ENCODE data around the gene OVAAL. TPM values are rescaled to one million over a fixed set of nuclear protein-coding genes. Genes with fewer than 3 reads are reported as not detected.

OVAAL gene
- total and polyA plus RNA-seq, 2 of the 4 experiments (the other 2 are of a cell fraction): not detected

DNA sequence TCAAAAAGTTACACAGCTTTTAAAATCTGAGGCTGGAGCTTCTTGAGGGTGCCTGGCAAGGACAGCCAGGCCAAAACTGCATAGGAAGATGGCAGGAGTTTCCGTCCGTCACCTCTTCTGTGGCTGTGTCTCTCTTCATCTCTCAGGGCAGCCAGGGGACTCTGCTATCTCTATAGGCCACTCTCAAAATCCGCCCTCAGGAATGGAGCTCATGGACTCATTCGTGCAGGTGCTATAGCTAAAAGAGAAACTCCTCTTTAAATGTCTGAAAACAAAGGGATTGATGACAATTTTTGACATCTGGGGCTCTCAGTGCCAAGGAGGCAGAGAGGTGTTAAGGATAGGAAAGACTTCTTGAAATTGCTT is 27.2 kb downstream of the OVAAL start:
- Histone ChIP-seq H3K9me1 (ENCODE audit: insufficient read depth, low read length) (0 out of 2 replicates have a peak, but pooled peaks cover 7% of the 10 kb centered on the region), H4K8ac (ENCODE audit: low read depth in 2 of 2, low read length in 2 of 2) (peak overlapping the region in 1 of 2 experiments; percentile 83; a peak in 2 of 4 replicates), H2BK5ac (ENCODE audit: low read depth, low read length, poor library complexity, severe bottlenecking) (peak overlapping the region; percentile 51), H3K4me1 (ENCODE audit: control insufficient read depth, insufficient read depth, low read length) (peaks cover 17% of the 10 kb centered on the region), H3K4me2 (ENCODE audit: low read depth, low read length) (no peak overlapping the region), H4K91ac (ENCODE audit: insufficient read depth, low read depth, low read length) (peak overlapping the region; percentile 45), H3K36me3 (ENCODE audit: control insufficient read depth, insufficient read depth, low read length) (no peaks in the 10 kb centered on the region), H3K14ac (replicated peaks; ENCODE audit: low read depth, low read length) (peak overlapping the region; percentile 51; the same call in 1 of the 2 replicates), H4K20me1 (ENCODE audit: insufficient read depth, low read length) (no peaks in the 10 kb centered on the region), H3K18ac (ENCODE audit: low read depth, low read length) (peak overlapping the region; percentile 83), H2BK120ac (ENCODE audit: low read depth, low read length) (peak overlapping the region; percentile 70), H3K27ac (ENCODE audit: insufficient read depth, low read length) (peak overlapping the region; percentile 45; the same call in 1 of the 2 replicates), H3K9me3 (ENCODE audit: control insufficient read depth, insufficient read depth, low read length) (no peaks in the 10 kb centered on the region), H3K23ac (ENCODE audit: low read depth, low read length) (0 out of 2 replicates have a peak overlapping the region, but pooled peaks have one; percentile 35), H2AFZ (replicated peaks; ENCODE audit: low read length, poor library complexity) (peak overlapping the region; percentile 63), H3K27me3 (ENCODE audit: control insufficient read depth, insufficient read depth, low read length) (no peaks in the 10 kb centered on the region), H3K4me3 (ENCODE audit: insufficient read depth, low read depth, low read length) (no peak overlapping the region), H2BK15ac (ENCODE audit: low read depth, low read length) (peak overlapping the region; percentile 43; the same call in 2 of the 3 replicates), H2AK9ac (replicated peaks; ENCODE audit: low read depth, low read length, poor library complexity) (no peak overlapping the region), H3K56ac (ENCODE audit: extremely low read depth, insufficient read depth, low read length) (no peak overlapping the region; the same call in 1 of the 2 replicates), H2BK20ac (ENCODE audit: low read depth, low read length) (peak overlapping the region; percentile 53), H3K9ac (ENCODE audit: low read depth, low read length) (no peak overlapping the region), H2AK5ac (ENCODE audit: low read depth, low read length) (peak overlapping the region; percentile 37; the same call in 1 of the 2 replicates), H3K4ac (ENCODE audit: low read depth, low read length) (peak overlapping the region; percentile 53), H4K5ac (ENCODE audit: low read depth, low read length) (peak overlapping the region; percentile 81), H3K79me1 (ENCODE audit: low read depth in 1 of 2, low read length in 2 of 2) (peaks cover 0 to 3% of the 10 kb centered on the region in 2 experiments; a peak in 1 of 4 replicates)
- in situ Hi-C loops (cut with MboI; ENCODE audit: low sequenced_read_pairs) (no loop called here), intact Hi-C loops (cut with micrococcal nuclease) (no loop called here), dilution Hi-C loops (cut with HindIII; ENCODE audit: low sequenced_read_pairs, unreplicated experiment) (no loop called here)
- no TSS peak for BruUV-seq (replicated peaks)
- ATAC-seq (ENCODE audit: low read depth): no peak
- no peak for DNase-seq
- TF ChIP-seq MAFK (IDR thresholded peaks at IDR 0.05; ENCODE audit: low read depth, low read length) (no peak), RCOR1 (IDR thresholded peaks at IDR 0.05; ENCODE audit: insufficient replicate concordance, low read length) (no peak), BHLHE40 (IDR thresholded peaks at IDR 0.05; ENCODE audit: low read depth, low read length) (no peak), NFE2L2 (IDR thresholded peaks at IDR 0.05; ENCODE audit: low read depth, low read length) (no peak), RAD21 (IDR thresholded peaks at IDR 0.05; ENCODE audit: low read length) (no peak), CHD1 (IDR thresholded peaks at IDR 0.05; ENCODE audit: low read depth, low read length) (no peak), FOS (IDR thresholded peaks at IDR 0.05; ENCODE audit: low read depth, low read length) (no peak), MXI1 (IDR thresholded peaks at IDR 0.05; ENCODE audit: borderline replicate concordance, low read depth, low read length) (no peak), USF2 (IDR thresholded peaks at IDR 0.05; ENCODE audit: low read depth, low read length) (no peak), POLR2A (IDR thresholded peaks at IDR 0.05; ENCODE audit: low read depth, low read length) (no peak), RFX5 (IDR thresholded peaks at IDR 0.05; ENCODE audit: low read depth, low read length) (no peak), SMC3 (IDR thresholded peaks at IDR 0.05; ENCODE audit: low read depth, low read length) (no peak), CEBPB (IDR thresholded peaks at IDR 0.05; ENCODE audit: low read depth, low read length) (no peak), CTCF (conservative IDR thresholded peaks at IDR 0.05; ENCODE audit: low read depth, low read length) (no peak), MAZ (IDR thresholded peaks at IDR 0.05; ENCODE audit: borderline replicate concordance, low read depth, low read length) (no peak)
- TF ChIP-seq, protein P1, sequence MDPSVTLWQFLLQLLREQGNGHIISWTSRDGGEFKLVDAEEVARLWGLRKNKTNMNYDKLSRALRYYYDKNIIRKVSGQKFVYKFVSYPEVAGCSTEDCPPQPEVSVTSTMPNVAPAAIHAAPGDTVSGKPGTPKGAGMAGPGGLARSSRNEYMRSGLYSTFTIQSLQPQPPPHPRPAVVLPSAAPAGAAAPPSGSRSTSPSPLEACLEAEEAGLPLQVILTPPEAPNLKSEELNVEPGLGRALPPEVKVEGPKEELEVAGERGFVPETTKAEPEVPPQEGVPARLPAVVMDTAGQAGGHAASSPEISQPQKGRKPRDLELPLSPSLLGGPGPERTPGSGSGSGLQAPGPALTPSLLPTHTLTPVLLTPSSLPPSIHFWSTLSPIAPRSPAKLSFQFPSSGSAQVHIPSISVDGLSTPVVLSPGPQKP (IDR thresholded peaks at IDR 0.05; ENCODE audit: borderline replicate concordance, low read depth, low read length): no peak
- ChIA-PET POLR2A (ENCODE audit: unreplicated experiment) (interaction anchor here (0.7 kb wide), 1 partner anchor 8 kb away, joined by 3 read pairs; no protein-coding TSS in a partner anchor), CTCF (interaction anchor here (0.5 to 1.0 kb wide), 2 partner anchors 23 to 50 kb away, joined by 3 to 5 read pairs; no protein-coding TSS in a partner anchor)
- WGBS, 2 experiments (ENCODE audit: extremely low coverage in 2 of 2, insufficient read length in 1 of 2): no CpG with 5 or more reads among the region's 4 CpGs

All from IMR-90 (cell line).